Immature natural killer cell (primary cell): Measurements from ENCODE around the gene FAM227B. TPM values are rescaled to one million over a fixed set of nuclear protein-coding genes. Genes with fewer than 3 reads are reported as not detected.

Source experiments
- DNase-seq, 3 donors: peaks; one replicate each; pipeline ENCODE4 v3.0.0; 2022; ENCODE audit warnings: mixed read lengths in 1 of 3
- H3K27ac Mint-ChIP-seq, 6 donors: one replicate each; pipeline ENCODE4 v1.8.0; 2020; ENCODE audit warnings: mixed read lengths in 6 of 6, mild to moderate bottlenecking in 5 of 6, inconsistent platforms in 4 of 6, moderate library complexity in 3 of 6
- H3K27me3 Mint-ChIP-seq, 3 donors: one replicate each; pipeline ENCODE4 v1.8.0; 2020 to 2021; ENCODE audit warnings: low read depth in 3 of 3, mild to moderate bottlenecking in 3 of 3, mixed read lengths in 3 of 3, moderate library complexity in 3 of 3, inconsistent platforms in 1 of 3
- H3K36me3 Mint-ChIP-seq, 3 donors: one replicate each; pipeline ENCODE4 v1.8.0; 2020; ENCODE audit warnings: mixed read lengths in 3 of 3, inconsistent platforms in 2 of 3, mild to moderate bottlenecking in 2 of 3
- H3K4me1 Mint-ChIP-seq, 2 donors: one replicate each; pipeline ENCODE4 v1.8.0; 2020; ENCODE audit warnings: inconsistent platforms in 2 of 2, mild to moderate bottlenecking in 2 of 2, mixed read lengths in 2 of 2, moderate library complexity in 1 of 2
- H3K4me3 Mint-ChIP-seq, 5 donors: one replicate each; pipeline ENCODE4 v1.8.0; 2020; ENCODE audit warnings: mild to moderate bottlenecking in 5 of 5, mixed read lengths in 5 of 5, inconsistent platforms in 3 of 5, moderate library complexity in 3 of 5
- H3K9me3 Mint-ChIP-seq, 6 donors: one replicate each; pipeline ENCODE4 v1.8.0; 2020; ENCODE audit warnings: mild to moderate bottlenecking in 6 of 6, mixed read lengths in 6 of 6, inconsistent platforms in 4 of 6, moderate library complexity in 3 of 6
- polyA plus RNA-seq, 3 donors: library from polyadenylated mRNA; unstranded; fragments of 300-500 nt; fragmentation: Illumina TruSeq; gene quantifications; one replicate each; pipeline ENCODE4 v1.2.3, GENCODE V29; 2021

Gene FAM227B
- polyA plus RNA-seq, 3 donors from 2014 or later: 8.3 to 16.5 (median 10.2) TPM

DNA sequence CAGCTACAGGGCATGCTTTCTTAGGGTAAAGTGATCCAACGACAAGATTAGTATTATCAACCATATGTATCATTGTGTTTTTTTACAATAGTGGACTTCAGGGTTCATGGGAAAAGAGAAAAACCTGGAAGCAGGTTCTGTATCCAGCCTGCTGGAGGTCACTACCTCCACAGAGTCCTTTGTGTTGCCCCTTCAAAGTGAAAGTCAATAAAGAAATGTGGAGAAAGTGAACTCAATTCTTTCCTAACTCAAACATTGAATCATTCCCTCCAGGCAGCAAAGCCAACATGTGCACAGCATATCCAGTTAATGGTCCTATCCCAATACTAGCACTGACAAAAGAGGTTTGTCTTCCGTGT, 152.2 kb downstream of the FAM227B start:
- Mint-ChIP-seq H3K4me3 (no peak overlapping the region), H3K27ac (no peak overlapping the region), H3K36me3 (no peaks in the 10 kb centered on the region), H3K9me3 (no peaks in the 10 kb centered on the region), H3K27me3 (peaks cover 0 to 4% (median 1%) of the 10 kb centered on the region in 3 donors), H3K4me1 (peaks cover 4 to 5% of the 10 kb centered on the region in 2 donors)
- DNase-seq: no peak

DNA sequence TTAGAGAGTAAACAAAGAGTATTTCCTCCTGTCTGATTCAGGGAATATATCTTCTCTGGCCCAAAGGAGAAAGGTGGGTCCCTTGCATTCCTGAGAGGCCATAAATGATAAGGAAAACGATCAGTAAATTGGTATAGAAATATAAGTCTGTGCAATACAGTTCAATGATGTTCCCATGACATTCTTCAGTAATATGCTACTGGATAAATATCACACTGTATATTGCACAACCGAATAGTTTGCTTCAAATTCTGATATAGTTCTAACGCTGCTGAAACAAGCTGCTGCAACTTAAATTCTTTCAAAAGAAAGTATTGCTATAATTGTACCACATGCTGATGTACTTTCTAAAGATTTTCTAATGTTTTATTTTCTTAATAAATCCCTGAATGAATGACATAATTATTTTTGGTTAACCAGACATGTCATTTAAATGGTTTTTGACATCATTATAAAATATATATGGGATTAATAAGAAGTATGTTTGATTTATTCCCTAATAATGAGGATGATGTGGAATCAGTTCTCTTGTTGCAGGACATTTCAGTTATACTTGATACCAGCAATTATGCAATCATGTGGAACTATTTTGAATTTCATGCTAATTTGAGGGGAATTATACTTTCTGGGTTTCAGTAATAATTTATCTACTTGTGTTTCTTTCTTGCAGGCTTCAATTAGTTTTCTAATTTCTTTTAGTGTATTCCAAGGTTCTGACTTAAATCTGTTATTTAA, 152.7 kb downstream of the FAM227B start:
- Mint-ChIP-seq H3K4me1 (peaks cover 4 to 5% of the 10 kb centered on the region in 2 donors), H3K9me3 (no peaks in the 10 kb centered on the region), H3K4me3 (no peak overlapping the region), H3K27me3 (peaks cover 2 to 4% (median 3%) of the 10 kb centered on the region in 3 donors), H3K36me3 (no peaks in the 10 kb centered on the region), H3K27ac (no peak overlapping the region)
- DNase-seq: no peak

DNA sequence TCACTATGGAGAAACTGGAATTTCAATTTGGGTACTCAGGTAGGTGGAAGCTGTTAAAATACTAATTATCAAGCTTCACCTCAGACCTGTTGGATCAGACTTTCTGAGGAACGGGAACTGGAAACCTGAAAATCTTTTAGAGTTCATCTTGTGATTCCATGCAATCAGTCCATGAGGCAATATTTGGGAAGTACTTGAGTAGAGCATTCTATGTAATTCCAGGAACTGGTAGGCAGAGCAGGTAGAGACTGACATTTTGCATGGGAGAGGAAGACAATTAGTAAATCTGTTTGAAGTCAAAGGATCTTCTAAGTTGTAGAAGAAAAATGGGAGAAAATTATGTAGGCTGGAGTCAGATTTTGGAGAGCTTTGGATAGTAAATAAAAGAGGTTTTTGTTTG, 154.5 kb downstream of the FAM227B start:
- no peaks in the 10 kb centered on the region for H3K4me1 Mint-ChIP-seq
- no peak for DNase-seq
- no peak overlapping the region for H3K4me3 Mint-ChIP-seq
- H3K27me3 Mint-ChIP-seq: peaks cover 0 to 3% (median 2%) of the 10 kb centered on the region in 3 donors
- H3K36me3 Mint-ChIP-seq: no peaks in the 10 kb centered on the region
- H3K27ac Mint-ChIP-seq: no peak overlapping the region
- H3K9me3 Mint-ChIP-seq: no peaks in the 10 kb centered on the region

GRCh38 chr15:49464522-49464921, 156.1 kb downstream of the FAM227B start:
- Mint-ChIP-seq H3K4me1 (no peaks in the 10 kb centered on the region), H3K36me3 (no peaks in the 10 kb centered on the region), H3K9me3 (no peaks in the 10 kb centered on the region), H3K4me3 (no peak overlapping the region), H3K27ac (no peak overlapping the region), H3K27me3 (peaks cover 0 to 3% (median 2%) of the 10 kb centered on the region in 3 donors)
- no peak for DNase-seq

DNA sequence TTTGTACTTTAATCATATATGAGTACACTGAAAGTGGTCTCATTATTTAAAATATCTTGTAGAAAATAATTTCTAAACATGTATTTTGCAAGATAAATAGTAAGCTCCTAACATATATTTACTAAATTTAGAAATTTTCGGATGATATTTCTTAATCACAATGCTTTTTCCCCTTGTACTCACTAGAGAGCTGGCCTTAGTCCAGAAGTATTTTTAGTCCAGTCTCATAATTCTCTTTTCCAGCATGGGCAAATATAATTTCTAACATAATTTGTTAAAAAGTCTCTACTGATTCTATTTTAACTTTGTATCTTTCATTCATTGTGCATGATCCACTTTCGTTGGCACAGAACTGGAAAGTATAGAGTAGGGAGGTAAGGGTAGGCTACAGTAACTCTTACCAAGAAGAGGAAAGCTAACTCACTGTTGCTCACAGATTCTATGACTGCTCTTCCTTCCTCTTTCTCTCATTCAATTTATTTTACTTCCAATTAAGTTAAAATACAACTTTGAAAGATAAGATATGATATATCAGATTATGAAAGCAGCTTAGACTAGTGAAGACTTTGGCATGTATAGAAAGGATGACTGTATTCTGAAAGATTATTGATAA, 158.3 kb downstream of the FAM227B start:
- H3K36me3 Mint-ChIP-seq: no peaks in the 10 kb centered on the region
- H3K4me3 Mint-ChIP-seq: no peak overlapping the region
- no peaks in the 10 kb centered on the region for H3K4me1 Mint-ChIP-seq
- no peak for DNase-seq
- peaks cover 0 to 4% (median 3%) of the 10 kb centered on the region in 3 donors for H3K27me3 Mint-ChIP-seq
- no peak overlapping the region for H3K27ac Mint-ChIP-seq
- H3K9me3 Mint-ChIP-seq: no peaks in the 10 kb centered on the region

DNA sequence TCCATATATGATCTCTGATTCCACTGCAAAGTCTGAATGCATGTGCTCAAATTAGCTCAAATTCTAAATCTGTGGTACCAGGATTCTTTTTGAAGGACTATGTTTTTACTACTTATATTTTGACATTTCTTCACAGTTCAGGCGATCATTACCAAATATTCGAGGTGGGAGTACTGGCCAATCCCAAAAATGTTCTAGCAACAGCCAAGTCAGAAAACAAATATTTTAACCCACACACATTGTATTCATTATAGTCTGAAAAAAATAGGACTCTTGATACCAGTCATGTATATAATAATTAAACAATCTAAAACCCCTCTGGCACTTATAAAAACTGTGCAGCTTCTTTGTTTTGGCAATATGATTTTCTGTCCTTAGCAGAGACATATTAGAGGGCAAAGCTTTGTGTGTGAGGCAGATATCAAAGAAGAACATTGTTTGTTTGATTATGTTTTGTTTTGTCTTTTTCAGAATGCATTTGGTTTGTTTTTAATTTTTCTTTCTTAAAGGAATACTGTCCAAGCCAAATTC, 160.1 kb downstream of the FAM227B start:
- H3K27me3 Mint-ChIP-seq: peaks cover 3 to 7% (median 5%) of the 10 kb centered on the region in 3 donors
- no peak overlapping the region for H3K4me3 Mint-ChIP-seq
- H3K9me3 Mint-ChIP-seq: no peaks in the 10 kb centered on the region
- no peak for DNase-seq
- H3K36me3 Mint-ChIP-seq: no peaks in the 10 kb centered on the region
- no peaks in the 10 kb centered on the region for H3K4me1 Mint-ChIP-seq
- H3K27ac Mint-ChIP-seq: no peak overlapping the region

DNA sequence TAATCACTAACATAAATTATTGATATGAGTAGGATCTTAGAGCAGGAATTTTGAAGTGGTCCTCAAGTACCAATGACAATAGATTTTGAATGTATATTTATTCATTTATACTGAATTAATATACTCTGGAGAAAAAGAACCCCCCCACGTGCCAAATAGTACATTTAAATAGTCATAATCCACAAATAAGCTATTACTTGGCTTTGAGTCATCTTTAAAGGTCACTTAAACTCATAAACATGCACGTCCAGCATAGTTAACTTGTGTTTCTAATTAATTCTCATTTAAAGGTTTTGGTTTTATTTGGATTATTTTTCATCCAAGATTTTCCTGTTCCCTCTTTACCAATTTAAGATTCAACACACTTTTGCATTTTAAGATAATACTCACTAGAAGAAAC, 162.5 kb downstream of the FAM227B start:
- H3K4me3 Mint-ChIP-seq: no peak overlapping the region
- H3K36me3 Mint-ChIP-seq: no peaks in the 10 kb centered on the region
- peaks cover 1 to 9% (median 9%) of the 10 kb centered on the region in 3 donors for H3K27me3 Mint-ChIP-seq
- no peak overlapping the region for H3K27ac Mint-ChIP-seq
- no peaks in the 10 kb centered on the region for H3K4me1 Mint-ChIP-seq
- no peaks in the 10 kb centered on the region for H3K9me3 Mint-ChIP-seq
- no peak for DNase-seq

- peaks cover 0 to 9% (median 7%) of the 10 kb centered on the region in 3 donors for H3K27me3 Mint-ChIP-seq
- H3K36me3 Mint-ChIP-seq: no peaks in the 10 kb centered on the region
- no peaks in the 10 kb centered on the region for H3K4me1 Mint-ChIP-seq
- H3K27ac Mint-ChIP-seq: no peak overlapping the region
- H3K9me3 Mint-ChIP-seq: no peaks in the 10 kb centered on the region
- no peak overlapping the region for H3K4me3 Mint-ChIP-seq
- DNase-seq: no peak
These were observed 164.5 kb downstream of the FAM227B start for GRCh38 chr15:49456166-49456565.

GRCh38 chr15:49452595-49452994, 168.0 kb downstream of the FAM227B start:
- no peak overlapping the region for H3K27ac Mint-ChIP-seq
- peaks cover 2 to 11% (median 5%) of the 10 kb centered on the region in 3 donors for H3K27me3 Mint-ChIP-seq

GRCh38 chr15:49441816-49442215, 178.8 kb downstream of the FAM227B start:
- DNase-seq: no peak
- no peaks in the 10 kb centered on the region for H3K36me3 Mint-ChIP-seq
- peaks cover 21 to 28% of the 10 kb centered on the region in 2 donors for H3K4me1 Mint-ChIP-seq
- no peak overlapping the region for H3K27ac Mint-ChIP-seq
- no peaks in the 10 kb centered on the region for H3K9me3 Mint-ChIP-seq
- H3K4me3 Mint-ChIP-seq: no peak overlapping the region
- H3K27me3 Mint-ChIP-seq: no peaks in the 10 kb centered on the region

More at GRCh38 chr15:49452595-49452994, 168.0 kb downstream of the FAM227B start:
- Mint-ChIP-seq H3K36me3 (no peaks in the 10 kb centered on the region), H3K4me3 (no peak overlapping the region), H3K9me3 (no peaks in the 10 kb centered on the region), H3K4me1 (no peaks in the 10 kb centered on the region)
- DNase-seq: no peak

DNA sequence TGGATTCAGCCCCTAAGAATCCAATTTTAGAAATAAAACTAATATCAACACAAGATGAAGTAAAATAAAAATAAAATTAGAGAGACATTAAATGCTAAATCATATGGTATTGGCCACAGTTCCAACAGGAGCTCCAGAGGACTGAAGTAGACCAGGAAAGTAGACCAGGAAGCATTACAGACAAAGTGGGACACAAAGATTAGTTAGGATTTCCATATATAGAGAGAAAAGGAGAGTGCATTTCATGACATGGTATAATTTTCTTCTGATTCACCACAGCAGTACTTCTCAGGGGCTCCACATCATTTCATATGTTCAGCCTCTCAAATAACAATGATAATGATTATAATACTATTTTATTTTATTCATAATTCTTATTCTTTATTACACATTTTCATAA, 179.3 kb downstream of the FAM227B start:
- H3K27ac Mint-ChIP-seq: no peak overlapping the region
- no peak overlapping the region for H3K4me3 Mint-ChIP-seq
- peaks cover 21 to 28% of the 10 kb centered on the region in 2 donors for H3K4me1 Mint-ChIP-seq
- no peaks in the 10 kb centered on the region for H3K36me3 Mint-ChIP-seq
- no peaks in the 10 kb centered on the region for H3K9me3 Mint-ChIP-seq
- no peaks in the 10 kb centered on the region for H3K27me3 Mint-ChIP-seq
- DNase-seq: no peak

DNA sequence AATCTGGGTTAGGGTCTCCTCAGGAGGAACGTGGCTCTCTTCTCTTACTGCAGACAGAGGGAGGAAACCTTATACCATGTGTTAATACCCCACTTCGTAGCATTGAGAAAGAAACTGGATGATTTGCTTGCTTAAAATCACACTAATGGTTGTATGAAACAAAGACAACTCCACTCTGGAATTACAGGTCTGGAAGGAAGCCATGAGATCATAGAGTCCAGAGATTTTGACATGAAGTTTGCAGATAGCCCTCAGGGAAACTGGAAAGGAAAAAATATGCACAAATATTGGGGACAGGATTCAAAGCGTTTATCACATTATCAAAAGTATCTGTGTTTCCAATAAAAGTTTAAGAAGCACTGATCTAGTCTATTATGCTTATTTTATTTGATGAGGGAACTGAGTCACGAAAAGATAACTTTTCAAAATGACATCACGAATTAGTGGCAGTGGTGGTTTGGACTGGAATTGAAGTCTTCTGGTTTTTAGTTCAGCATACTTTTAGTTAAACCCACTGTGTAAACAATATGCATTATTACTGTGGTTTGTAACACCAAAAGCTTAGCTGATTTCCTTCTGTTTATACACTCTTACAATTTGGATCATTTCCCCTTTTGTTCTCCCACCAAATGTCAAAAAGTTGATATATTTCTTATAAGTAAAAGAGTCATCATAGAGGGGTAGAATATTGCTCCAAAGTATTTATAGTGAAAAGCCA, 180.8 kb downstream of the FAM227B start:
- no peaks in the 10 kb centered on the region for H3K27me3 Mint-ChIP-seq
- no peaks in the 10 kb centered on the region for H3K36me3 Mint-ChIP-seq
- H3K4me1 Mint-ChIP-seq: peaks cover 21 to 28% of the 10 kb centered on the region in 2 donors
- peak overlapping the region in 4 of 6 donors; percentile 4 to 70 (median 21) for H3K27ac Mint-ChIP-seq
- H3K4me3 Mint-ChIP-seq: peak overlapping the region in 3 of 5 donors; percentile 4 to 38 (median 5)
- no peaks in the 10 kb centered on the region for H3K9me3 Mint-ChIP-seq
- DNase-seq: no peak

GRCh38 chr15:49438962-49439631, 181.5 kb downstream of the FAM227B start:
- peak in 1 of 3 donors; percentile 2 for DNase-seq
- Mint-ChIP-seq H3K27me3 (no peaks in the 10 kb centered on the region), H3K4me3 (peak overlapping the region; percentile 5 to 58 (median 34)), H3K36me3 (no peaks in the 10 kb centered on the region), H3K9me3 (no peaks in the 10 kb centered on the region), H3K4me1 (peaks cover 21 to 28% of the 10 kb centered on the region in 2 donors), H3K27ac (peak overlapping the region in 5 of 6 donors; percentile 9 to 76 (median 29))
